Heart left ventricle (tissue), 16 donors: ENCODE data around the gene NME3. TPM values are rescaled to one million over a fixed set of nuclear protein-coding genes. Genes with fewer than 3 reads are reported as not detected.

Experiments
- ATAC-seq, 4 donors: fragments of 200-7000 bp; cut with Tn5 transposase; one replicate each; pipeline ENCODE4 v1.9.1; 2020 to 2022; ENCODE audit warnings: moderate library complexity in 4 of 4, mild to moderate bottlenecking in 3 of 4, moderate number of reproducible peaks in 1 of 4
- DNase-seq, 5 donors: peaks; one replicate each; pipeline ENCODE4 v3.0.0-alpha.2; 2020
- H3K27ac ChIP-seq, 12 donors: fragments of 200-600 bp; sonication (generic) in 4 of 12; one replicate each; pipeline versions ENCODE4 v1.5.0 to v1.8.0; 2016 to 2022; ENCODE audit warnings: mild to moderate bottlenecking in 2 of 12
- H3K27me3 ChIP-seq, 9 donors: fragments of 200-600 bp; sonication (generic) in 2 of 9; one replicate each; pipeline versions ENCODE4 v1.5.1 to v1.8.0; 2016 to 2022; ENCODE audit warnings: mild to moderate bottlenecking in 3 of 9
- H3K36me3 ChIP-seq, 9 donors: fragments of 200-600 bp; sonication (generic) in 2 of 9; one replicate each; pipeline versions ENCODE4 v1.5.0 to v1.8.0; 2018 to 2022; ENCODE audit warnings: mild to moderate bottlenecking in 2 of 9
- H3K4me1 ChIP-seq, 12 donors: fragments of 200-600 bp; sonication (generic) in 4 of 12; one replicate each; pipeline versions ENCODE4 v1.5.0 to v1.8.0; 2016 to 2022; ENCODE audit warnings: mild to moderate bottlenecking in 3 of 12
- H3K4me3 ChIP-seq, 12 donors: fragments of 200-600 bp; sonication (generic) in 4 of 12; one replicate each; pipeline versions ENCODE4 v1.5.0 to v1.8.0; 2017 to 2022; ENCODE audit warnings: mild to moderate bottlenecking in 9 of 12, moderate library complexity in 4 of 12
- H3K9me3 ChIP-seq, 12 donors: fragments of 200-600 bp; sonication (generic) in 4 of 12; one replicate each; pipeline versions ENCODE4 v1.5.0 to v1.8.0; 2016 to 2022; ENCODE audit warnings: mild to moderate bottlenecking in 1 of 12
- CTCF ChIP-seq, 12 donors: fragments of 200-600 bp; sonication (generic) in 4 of 12; IDR thresholded peaks; one replicate each; pipeline versions ENCODE4 v1.5.0 to v1.8.0; 2018 to 2022; ENCODE audit warnings: antibody characterized with exemption in 12 of 12, mild to moderate bottlenecking in 5 of 12
- POLR2A ChIP-seq, 2 donors: fragments of 450-650 bp; IDR thresholded peaks; one replicate each; pipeline ENCODE4 v1.6.1; 2017; ENCODE audit warnings: antibody characterized with exemption in 2 of 2, mild to moderate bottlenecking in 2 of 2, moderate library complexity in 2 of 2
- WGBS, 4 donors: extraction: QIAGEN DNeasy Blood & Tissue Kit in 2 of 4; methylation state at CpG; one replicate each; pipeline versions ENCODE4 v1.1.5 to v1.1.7; 2013 to 2018; 5-methylcytosine and 5-hydroxymethylcytosine counted together
- intact Hi-C, 10 donors: fragments of 100-400 bp; cut with DNase I; formaldehyde crosslinking; loops; one replicate each; pipeline versions ENCODE4 v1.11.1 to v1.14.2; 2022
- long read RNA-seq, 3 donors: library from polyadenylated mRNA; unstranded; transcript quantifications; one replicate each; pipeline ENCODE4 v2.0.0, GENCODE V29; 2020 to 2021
- polyA plus RNA-seq, 2 donors: library from polyadenylated mRNA; stranded (reverse); fragments of 200-250 nt; gene quantifications; one replicate each; pipeline ENCODE4 v1.2.3, GENCODE V29; 2013
- total RNA-seq, 9 donors: library from RNA; depleted of rRNA in 2 of 9; stranded (reverse); fragments of >200 nt in 2 of 9; fragmentation: NEBNext Ultra II Directional in 3 of 9; extraction: Animal tissue kit (Norgen Biotek cat#: 25700) in 3 of 9; gene quantifications; one replicate each; pipeline versions ENCODE4 v1.1.0 to v1.2.4, GENCODE V29; 2016 to 2023
- donor health status: ischemic (EF 13 %, LVEDD 7.1; RV severe dilation, severe dysfunction).
- donor health status: healthy with polysubstance abuse.
- donor health status: DM: no; HTN: yes; CAD: no.
- donor health status: DM: no; HTN: no; CAD: no.
- donor health status: ischemic (EF 25% LVEDD 6.9; RV normal size, moderate dysfunction).
- donor health status: ischemic (EF 25% LVEDD 5.7; RV mildly dilated, moderate dysfunction).
- donor health status: healthy.
- donor health status: DM: yes; HTN: yes; CAD: no.
- donor health status: ischemic (EF 35%, LVEDD 5.7; RV mildly dilated, moderate dysfunction).
- donor health status: nonischemic (EF 11% LVEDD 7.7; RV severe dilation, severe dysfunction).
- donor health status: DM: yes; HTN: yes; CAD: no.
- donor health status: PGD.
- donor health status: ischemic (EF 29% LVEDD 5.4; RV normal size, mild dysfunction).
- donor health status: nonischemic (EF 23%, LVEDD 6.1; RV moderate dilation, normal function).

Gene NME3
- total RNA-seq (10 to 100 TPM; 24.4 to 68.3 (median 31.3) TPM), polyA plus RNA-seq (10 to 100 TPM; 27.4 to 86.4 TPM)
- long read RNA-seq, donor 1, transcript NME3-201 (5 exons, 1,069 nt): major isoform, 11 of 29 reads
- long read RNA-seq, donor 1, partial matches to known transcripts: 0 of 29 reads
- long read RNA-seq, donor 1, other reads (novel, unspliced or antisense): 6 of 29 reads
- long read RNA-seq, donor 2, partial matches to known transcripts: 0 of 11 reads
- long read RNA-seq, donor 2, other reads (novel, unspliced or antisense): 2 of 11 reads
- long read RNA-seq, donor 3, transcript NME3-201 (5 exons, 1,069 nt): major isoform, 5 of 14 reads
- long read RNA-seq, donor 3, partial matches to known transcripts: 1 of 14 reads
- long read RNA-seq, donor 3, other reads (novel, unspliced or antisense): 1 of 14 reads

GRCh38 chr16:1771188-1771863 is at the start of gene NME3:
TSS of gene NME3 (minus strand) at chr16:1771543. CDS start at chr16:1771534, 9 bp downstream.
- WGBS, 4 donors: 0 to 1% (median 1%) methylated on average over 18 to 79 of the region's 79 CpGs
- Histone ChIP-seq H3K9me3 (no peaks in the 10 kb centered on the region), H3K4me3 (peak within 1 kb of the TSS; percentile 75 to 99 (median 96)), H3K27me3 (no peaks in the 10 kb centered on the region), H3K27ac (peak within 1 kb of the TSS; percentile 17 to 99 (median 97)), H3K36me3 (peaks cover 0 to 46% (median 35%) of the 10 kb centered on the region in 9 donors), H3K4me1 (peaks cover 14 to 44% (median 32%) of the 10 kb centered on the region in 12 donors)
- DNase-seq: peak; percentile 80 to 92 (median 85)
- TF ChIP-seq POLR2A (IDR thresholded peaks at IDR 0.05): peak in 1 of 2 donors; percentile 41
- TF ChIP-seq CTCF (IDR thresholded peaks at IDR 0.05): peak in 1 of 12 donors; percentile 14
- ATAC-seq: peak; percentile 12 to 51 (median 47)
- intact Hi-C loops: loop anchor here in 2 of 10 donors (5.0 kb wide), 2 partner anchors 64 to 159 kb away; partner anchors contain the start of genes CRAMP1 (in 1 of the 2), IFT140 (in 1 of the 2) and MAPK8IP3 (in 1 of the 2)

- ATAC-seq: no peak
- 89 to 91% (median 90%) methylated on average over 10 to 12 of the region's 12 CpGs for WGBS, 4 donors
Measured at GRCh38 chr16:1820946-1821290, 49.6 kb upstream of the NME3 start.

GRCh38 chr16:1820096-1820945 is 49.0 kb upstream of the NME3 start:
- no peak overlapping the region for H3K4me3 ChIP-seq
- TF ChIP-seq CTCF (IDR thresholded peaks at IDR 0.05) (no peak), POLR2A (IDR thresholded peaks at IDR 0.05) (no peak)
- no peak for DNase-seq
- peaks cover 0 to 21% (median 16%) of the 10 kb centered on the region in 12 donors for H3K4me1 ChIP-seq
- no peaks in the 10 kb centered on the region for H3K9me3 ChIP-seq
- H3K27ac ChIP-seq: no peak overlapping the region
- ATAC-seq: no peak
- intact Hi-C loops: no loop called here
- no peaks in the 10 kb centered on the region for H3K27me3 ChIP-seq
- H3K36me3 ChIP-seq: peaks cover 0 to 76% (median 69%) of the 10 kb centered on the region in 9 donors
- WGBS, 4 donors: 89 to 95% (median 92%) methylated on average over 13 to 25 of the region's 25 CpGs

More at GRCh38 chr16:1820946-1821290, 49.6 kb upstream of the NME3 start:
- H3K4me1 ChIP-seq: peaks cover 4 to 27% (median 22%) of the 10 kb centered on the region in 12 donors
- intact Hi-C loops: no loop called here
- H3K27ac ChIP-seq: no peak overlapping the region
- no peak overlapping the region for H3K4me3 ChIP-seq
- TF ChIP-seq POLR2A (IDR thresholded peaks at IDR 0.05) (no peak), CTCF (IDR thresholded peaks at IDR 0.05) (no peak)
- H3K27me3 ChIP-seq: no peaks in the 10 kb centered on the region
- peaks cover 0 to 70% (median 63%) of the 10 kb centered on the region in 9 donors for H3K36me3 ChIP-seq
- DNase-seq: no peak
- H3K9me3 ChIP-seq: no peaks in the 10 kb centered on the region
